SU-DHL-6 (cell line): ENCODE results near the gene DNAH9.

Source experiments
- H2AFZ ChIP-seq: fragments of 200-600 bp; sonication (generic); 2 replicates; pipeline ENCODE4 v1.6.1; 2014; ENCODE audit warnings: low read depth, mild to moderate bottlenecking, moderate library complexity, mixed read lengths, antibody characterized with exemption, low read length; ENCODE audit not compliant: severe bottlenecking
- H3F3A ChIP-seq: fragments of 200-600 bp; shearing (Covaris generic); 2 replicates; pipeline ENCODE4 v1.6.0; 2016; ENCODE audit warnings: antibody characterized with exemption, mild to moderate bottlenecking; ENCODE audit not compliant: insufficient read depth
- H3K27ac ChIP-seq: fragments of 200-600 bp; sonication (generic); 2 replicates; pipeline ENCODE4 v1.5.1; 2016; ENCODE audit warnings: low read depth, mild to moderate bottlenecking, low read length, moderate library complexity, mixed read lengths
- H3K27me3 ChIP-seq: fragments of 200-600 bp; sonication (generic), shearing (Covaris generic); 2 replicates; pipeline ENCODE4 v1.6.0; 2014; ENCODE audit warnings: mild to moderate bottlenecking, low read length
- H3K36me3 ChIP-seq: fragments of 200-600 bp; sonication (generic); 2 replicates; pipeline ENCODE4 v1.6.1; 2014; ENCODE audit warnings: mild to moderate bottlenecking, low read length, mixed read lengths
- H3K4me2 ChIP-seq: fragments of 300-600, 200-600 bp; shearing (Covaris generic), sonication (generic); 2 replicates; pipeline ENCODE4 v1.6.0; 2014; ENCODE audit warnings: low read length, low read depth, mild to moderate bottlenecking; ENCODE audit not compliant: poor library complexity, severe bottlenecking
- H3K4me3 ChIP-seq: fragments of 200-600 bp; sonication (generic); 2 replicates; pipeline ENCODE4 v1.5.1; 2014; ENCODE audit warnings: antibody characterized with exemption, low read length, mild to moderate bottlenecking, mixed read lengths; ENCODE audit not compliant: insufficient read depth, poor library complexity, severe bottlenecking
- H3K79me2 ChIP-seq: fragments of 200-600 bp; sonication (generic); 2 replicates; pipeline ENCODE4 v1.6.1; 2014; ENCODE audit warnings: mild to moderate bottlenecking, low read length, moderate library complexity; ENCODE audit not compliant: insufficient read depth
- H3K9ac ChIP-seq: fragments of 200-600 bp; sonication (generic); 2 replicates; pipeline ENCODE4 v1.7.0; 2014; ENCODE audit warnings: mild to moderate bottlenecking, low read length
- H3K9me2 ChIP-seq: fragments of 200-600 bp; sonication (generic); replicated peaks from 2 replicates; pipeline ENCODE4 v1.6.1; 2014; ENCODE audit warnings: low read length; ENCODE audit not compliant: insufficient read depth
- H3K9me3 ChIP-seq: fragments of 200-600 bp; sonication (generic); 2 replicates; pipeline ENCODE4 v1.6.1; 2014; ENCODE audit warnings: low read length, mixed read lengths; ENCODE audit not compliant: insufficient read depth
- H4K20me1 ChIP-seq: fragments of 200-600 bp; sonication (generic); 2 replicates; pipeline ENCODE4 v1.6.1; 2014; ENCODE audit warnings: low read depth, mild to moderate bottlenecking, antibody characterized with exemption, low read length, moderate library complexity, mixed read lengths
- EZH2phosphoT487 ChIP-seq: fragments of 200-600 bp; sonication (generic), shearing (Covaris generic); conservative IDR thresholded peaks from 2 replicates; pipeline ENCODE4 v1.6.1; 2018; ENCODE audit warnings: mild to moderate bottlenecking, antibody characterized with exemption, low read length, moderate library complexity, mixed read lengths
- TF ChIP-seq, protein P1 (sequence below): fragments of 200-600 bp; sonication (generic); IDR thresholded peaks from one replicate; pipeline ENCODE4 v1.5.1; 2017; ENCODE audit warnings: antibody characterized with exemption, mild to moderate bottlenecking, low read length, moderate library complexity; ENCODE audit not compliant: insufficient read depth, poor library complexity, severe bottlenecking

Gene DNAH9

DNA sequence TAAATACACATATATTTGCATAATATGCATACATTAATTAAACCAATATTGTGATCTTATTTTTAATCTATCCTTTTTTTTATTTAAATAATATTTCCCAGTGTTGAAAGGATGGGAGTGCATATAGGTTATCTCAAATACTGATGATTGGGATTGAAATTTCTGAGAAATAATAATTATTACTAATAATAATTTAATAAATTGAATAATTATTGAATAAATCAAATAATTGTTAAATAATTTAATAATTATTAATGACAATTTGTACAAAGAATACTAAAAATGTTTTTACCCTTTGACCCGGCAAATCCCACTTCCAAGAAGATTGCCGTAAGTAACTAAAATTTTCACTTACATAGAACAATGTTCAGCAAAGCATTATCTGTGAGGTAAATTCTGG is 250.1 kb downstream of the DNAH9 start:
- Histone ChIP-seq H3F3A (no peaks in the 10 kb centered on the region), H3K9me3 (no peaks in the 10 kb centered on the region), H3K9me2 (no peaks in the 10 kb centered on the region), H3K79me2 (no peaks in the 10 kb centered on the region), H3K9ac (no peak overlapping the region), H4K20me1 (no peaks in the 10 kb centered on the region), H3K4me2 (no peak overlapping the region), H3K27me3 (no peaks in the 10 kb centered on the region), H3K4me3 (no peak overlapping the region), H3K27ac (no peak overlapping the region), H3K36me3 (no peaks in the 10 kb centered on the region), H2AFZ (no peak overlapping the region)
- TF ChIP-seq, protein P1, sequence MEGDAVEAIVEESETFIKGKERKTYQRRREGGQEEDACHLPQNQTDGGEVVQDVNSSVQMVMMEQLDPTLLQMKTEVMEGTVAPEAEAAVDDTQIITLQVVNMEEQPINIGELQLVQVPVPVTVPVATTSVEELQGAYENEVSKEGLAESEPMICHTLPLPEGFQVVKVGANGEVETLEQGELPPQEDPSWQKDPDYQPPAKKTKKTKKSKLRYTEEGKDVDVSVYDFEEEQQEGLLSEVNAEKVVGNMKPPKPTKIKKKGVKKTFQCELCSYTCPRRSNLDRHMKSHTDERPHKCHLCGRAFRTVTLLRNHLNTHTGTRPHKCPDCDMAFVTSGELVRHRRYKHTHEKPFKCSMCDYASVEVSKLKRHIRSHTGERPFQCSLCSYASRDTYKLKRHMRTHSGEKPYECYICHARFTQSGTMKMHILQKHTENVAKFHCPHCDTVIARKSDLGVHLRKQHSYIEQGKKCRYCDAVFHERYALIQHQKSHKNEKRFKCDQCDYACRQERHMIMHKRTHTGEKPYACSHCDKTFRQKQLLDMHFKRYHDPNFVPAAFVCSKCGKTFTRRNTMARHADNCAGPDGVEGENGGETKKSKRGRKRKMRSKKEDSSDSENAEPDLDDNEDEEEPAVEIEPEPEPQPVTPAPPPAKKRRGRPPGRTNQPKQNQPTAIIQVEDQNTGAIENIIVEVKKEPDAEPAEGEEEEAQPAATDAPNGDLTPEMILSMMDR, result no peak

- H4K20me1 ChIP-seq, result no peaks in the 10 kb centered on the region
- H3K9me2 ChIP-seq, result no peaks in the 10 kb centered on the region
- no peak for TF ChIP-seq EZH2phosphoT487
- TF ChIP-seq, protein P1, result no peak
- H3K9me3 ChIP-seq, result no peaks in the 10 kb centered on the region
- H2AFZ ChIP-seq, result no peak overlapping the region
- no peaks in the 10 kb centered on the region for H3F3A ChIP-seq
- no peak overlapping the region for H3K9ac ChIP-seq
- H3K79me2 ChIP-seq, result no peaks in the 10 kb centered on the region
- no peaks in the 10 kb centered on the region for H3K36me3 ChIP-seq
- no peak overlapping the region for H3K4me3 ChIP-seq
- H3K27me3 ChIP-seq, result no peaks in the 10 kb centered on the region
- no peak overlapping the region for H3K27ac ChIP-seq
- no peak overlapping the region for H3K4me2 ChIP-seq
Observed at GRCh38 chr17:11852231-11852630, 254.0 kb downstream of the DNAH9 start.

GRCh38 chr17:11852912-11853311 is 254.6 kb downstream of the DNAH9 start:
- H3K4me3 ChIP-seq, result no peak overlapping the region
- no peaks in the 10 kb centered on the region for H3K36me3 ChIP-seq
- H3F3A ChIP-seq, result no peaks in the 10 kb centered on the region
- H3K4me2 ChIP-seq, result no peak overlapping the region
- TF ChIP-seq, protein P1, result no peak
- TF ChIP-seq EZH2phosphoT487, result no peak
- H3K9me2 ChIP-seq, result no peaks in the 10 kb centered on the region
- no peaks in the 10 kb centered on the region for H3K9me3 ChIP-seq
- no peak overlapping the region for H3K27ac ChIP-seq
- no peaks in the 10 kb centered on the region for H4K20me1 ChIP-seq
- no peak overlapping the region for H3K9ac ChIP-seq
- no peak overlapping the region for H2AFZ ChIP-seq
- no peaks in the 10 kb centered on the region for H3K27me3 ChIP-seq
- H3K79me2 ChIP-seq, result no peaks in the 10 kb centered on the region
